Measurements from ENCODE around the gene ICAM4. TPM values are rescaled to one million over a fixed set of nuclear protein-coding genes. Genes with fewer than 3 reads are reported as not detected.

The ICAM4 gene
- total and polyA plus RNA-seq, 9 of the 15 experiments (the other 6 are each of a cell fraction or from before 2014, with no cell fraction given): 14.1 to 86.1 (median 29.6) TPM

GRCh38 chr19:10334588-10335351 lies 48.0 kb downstream of the ICAM4 start (continued):
- TF ChIP-seq, protein P1, sequence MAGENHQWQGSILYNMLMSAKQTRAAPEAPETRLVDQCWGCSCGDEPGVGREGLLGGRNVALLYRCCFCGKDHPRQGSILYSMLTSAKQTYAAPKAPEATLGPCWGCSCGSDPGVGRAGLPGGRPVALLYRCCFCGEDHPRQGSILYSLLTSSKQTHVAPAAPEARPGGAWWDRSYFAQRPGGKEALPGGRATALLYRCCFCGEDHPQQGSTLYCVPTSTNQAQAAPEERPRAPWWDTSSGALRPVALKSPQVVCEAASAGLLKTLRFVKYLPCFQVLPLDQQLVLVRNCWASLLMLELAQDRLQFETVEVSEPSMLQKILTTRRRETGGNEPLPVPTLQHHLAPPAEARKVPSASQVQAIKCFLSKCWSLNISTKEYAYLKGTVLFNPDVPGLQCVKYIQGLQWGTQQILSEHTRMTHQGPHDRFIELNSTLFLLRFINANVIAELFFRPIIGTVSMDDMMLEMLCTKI (IDR thresholded peaks at IDR 0.05; ENCODE audit: partially characterized antibody): no peak
- TF ChIP-seq, protein P2, sequence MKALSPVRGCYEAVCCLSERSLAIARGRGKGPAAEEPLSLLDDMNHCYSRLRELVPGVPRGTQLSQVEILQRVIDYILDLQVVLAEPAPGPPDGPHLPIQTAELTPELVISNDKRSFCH (CRISPR knock-in tag; IDR thresholded peaks at IDR 0.05): no peak
- TF ChIP-seq, protein P2 (tag; IDR thresholded peaks at IDR 0.05): 0 out of 2 replicates have a peak, but pooled peaks have one; percentile 76
- TF ChIP-seq SOX6 (IDR thresholded peaks at IDR 0.05) (no peak), ETV6 (IDR thresholded peaks at IDR 0.05; ENCODE audit: borderline replicate concordance in 1 of 2, low read depth in 2 of 2, low read length in 1 of 2) (no peak), ETV6 (CRISPR knock-in tag; IDR thresholded peaks at IDR 0.05; ENCODE audit: borderline replicate concordance) (peak; percentile 49; the same call in 1 of the 2 replicates), USF1 (CRISPR knock-in tag; IDR thresholded peaks at IDR 0.05) (peak; percentile 49), MITF (IDR thresholded peaks at IDR 0.05) (no peak), MYC (IDR thresholded peaks at IDR 0.05; ENCODE audit: low read depth, low read length) (peak; percentile 81), MYC (CRISPR knock-in tag; IDR thresholded peaks at IDR 0.05; ENCODE audit: borderline replicate concordance, low read depth) (no peak), DNMT1 (IDR thresholded peaks at IDR 0.05) (no peak), POLR2AphosphoS2 (IDR thresholded peaks at IDR 0.05; ENCODE audit: low read length) (no peak), POLR2AphosphoS5 (IDR thresholded peaks at IDR 0.05; ENCODE audit: control insufficient read depth, insufficient read depth, low read depth, low read length) (0 out of 2 replicates have a peak, but pooled peaks have one; percentile 11), TRIM24 (IDR thresholded peaks at IDR 0.05) (no peak; a peak in 1 of 4 replicates), CTBP1 (IDR thresholded peaks at IDR 0.05; ENCODE audit: borderline replicate concordance) (peak; percentile 42; the same call in 1 of the 2 replicates), SREBF2 (CRISPR knock-in tag; IDR thresholded peaks at IDR 0.05) (no peak)
- TF ChIP-seq, protein P3, sequence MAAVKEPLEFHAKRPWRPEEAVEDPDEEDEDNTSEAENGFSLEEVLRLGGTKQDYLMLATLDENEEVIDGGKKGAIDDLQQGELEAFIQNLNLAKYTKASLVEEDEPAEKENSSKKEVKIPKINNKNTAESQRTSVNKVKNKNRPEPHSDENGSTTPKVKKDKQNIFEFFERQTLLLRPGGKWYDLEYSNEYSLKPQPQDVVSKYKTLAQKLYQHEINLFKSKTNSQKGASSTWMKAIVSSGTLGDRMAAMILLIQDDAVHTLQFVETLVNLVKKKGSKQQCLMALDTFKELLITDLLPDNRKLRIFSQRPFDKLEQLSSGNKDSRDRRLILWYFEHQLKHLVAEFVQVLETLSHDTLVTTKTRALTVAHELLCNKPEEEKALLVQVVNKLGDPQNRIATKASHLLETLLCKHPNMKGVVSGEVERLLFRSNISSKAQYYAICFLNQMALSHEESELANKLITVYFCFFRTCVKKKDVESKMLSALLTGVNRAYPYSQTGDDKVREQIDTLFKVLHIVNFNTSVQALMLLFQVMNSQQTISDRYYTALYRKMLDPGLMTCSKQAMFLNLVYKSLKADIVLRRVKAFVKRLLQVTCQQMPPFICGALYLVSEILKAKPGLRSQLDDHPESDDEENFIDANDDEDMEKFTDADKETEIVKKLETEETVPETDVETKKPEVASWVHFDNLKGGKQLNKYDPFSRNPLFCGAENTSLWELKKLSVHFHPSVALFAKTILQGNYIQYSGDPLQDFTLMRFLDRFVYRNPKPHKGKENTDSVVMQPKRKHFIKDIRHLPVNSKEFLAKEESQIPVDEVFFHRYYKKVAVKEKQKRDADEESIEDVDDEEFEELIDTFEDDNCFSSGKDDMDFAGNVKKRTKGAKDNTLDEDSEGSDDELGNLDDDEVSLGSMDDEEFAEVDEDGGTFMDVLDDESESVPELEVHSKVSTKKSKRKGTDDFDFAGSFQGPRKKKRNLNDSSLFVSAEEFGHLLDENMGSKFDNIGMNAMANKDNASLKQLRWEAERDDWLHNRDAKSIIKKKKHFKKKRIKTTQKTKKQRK (IDR thresholded peaks at IDR 0.05; ENCODE audit: borderline replicate concordance, low read depth, low read length): no peak
